GM23338 (cell line): ENCODE measurements around the gene TIMM50. TPM values are rescaled to one million over a fixed set of nuclear protein-coding genes. Genes with fewer than 3 reads are reported as not detected.

ENCODE experiments used
- ATAC-seq: fragments of 200-7000 bp; cut with Tn5 transposase; 3 replicates; pipeline ENCODE4 v1.9.1; 2020
- DNase-seq: peaks from one replicate; pipeline ENCODE4 v3.0.0-alpha.2; 2015; ENCODE audit warnings: low spot score
- H2AFZ ChIP-seq: fragments of 200-600 bp; sonication (generic); 2 replicates; pipeline ENCODE4 v1.8.0; 2016; ENCODE audit warnings: antibody characterized with exemption, mild to moderate bottlenecking, moderate library complexity
- H3F3A ChIP-seq: fragments of 200-600 bp; sonication (generic); replicated peaks from 2 replicates; pipeline ENCODE4 v1.8.0; 2017; ENCODE audit warnings: antibody characterized with exemption, mixed run types, low read depth
- H3K27ac ChIP-seq: fragments of 200-600 bp; sonication (generic); 2 replicates; pipeline ENCODE4 v1.6.1; 2016; ENCODE audit warnings: low read depth
- H3K27me3 ChIP-seq: fragments of 200-600 bp; sonication (generic); 2 replicates; pipeline ENCODE4 v1.8.0; 2016; ENCODE audit warnings: mild to moderate bottlenecking, mixed run types, moderate library complexity; ENCODE audit not compliant: insufficient read depth
- H3K36me3 ChIP-seq: fragments of 200-600 bp; sonication (generic); 2 replicates; pipeline ENCODE4 v1.8.0; 2016; ENCODE audit warnings: mild to moderate bottlenecking; ENCODE audit not compliant: insufficient read depth
- H3K4me1 ChIP-seq: fragments of 200-600 bp; sonication (generic); 2 replicates; pipeline ENCODE4 v1.8.0; 2016; ENCODE audit warnings: mild to moderate bottlenecking, moderate library complexity; ENCODE audit not compliant: insufficient read depth
- H3K4me2 ChIP-seq: fragments of 200-600 bp; sonication (generic); 2 replicates; pipeline ENCODE4 v1.7.1; 2017; ENCODE audit warnings: mixed run types
- H3K4me3 ChIP-seq: fragments of 200-600 bp; sonication (generic); 2 replicates; pipeline ENCODE4 v1.6.1; 2016; ENCODE audit warnings: mixed run types
- H3K79me2 ChIP-seq: fragments of 200-600 bp; sonication (generic); replicated peaks from 2 replicates; pipeline ENCODE4 v1.8.0; 2017; ENCODE audit warnings: mild to moderate bottlenecking; ENCODE audit not compliant: insufficient read depth
- H3K9me2 ChIP-seq: fragments of 200-600 bp; sonication (generic); 2 replicates; pipeline ENCODE4 v1.8.0; 2017; ENCODE audit not compliant: insufficient read depth
- H4K20me1 ChIP-seq: fragments of 200-600 bp; sonication (generic); replicated peaks from 2 replicates; pipeline ENCODE4 v1.8.0; 2017; ENCODE audit warnings: mild to moderate bottlenecking; ENCODE audit not compliant: insufficient read depth
- H3K27ac Mint-ChIP-seq: 2 replicates; pipeline ENCODE4 v1.8.0; 2020; ENCODE audit warnings: inconsistent platforms, mild to moderate bottlenecking, moderate library complexity, mixed read lengths
- H3K27me3 Mint-ChIP-seq: 3 replicates; pipeline ENCODE4 v1.8.0; 2022; ENCODE audit warnings: low read depth, mild to moderate bottlenecking, moderate library complexity, mixed read lengths, inconsistent platforms; ENCODE audit not compliant: insufficient read depth, poor library complexity
- H3K36me3 Mint-ChIP-seq: 3 replicates; pipeline ENCODE4 v1.8.0; 2021; ENCODE audit warnings: low read depth, mild to moderate bottlenecking, inconsistent platforms, moderate library complexity, mixed read lengths
- H3K4me1 Mint-ChIP-seq: 3 replicates; pipeline ENCODE4 v1.8.0; 2020; ENCODE audit warnings: mild to moderate bottlenecking, inconsistent platforms, mixed read lengths
- H3K4me3 Mint-ChIP-seq: 3 replicates; pipeline ENCODE4 v1.8.0; 2021; ENCODE audit warnings: moderate library complexity, mild to moderate bottlenecking, inconsistent platforms, mixed read lengths
- H3K9me3 Mint-ChIP-seq: 3 replicates; pipeline ENCODE4 v1.8.0; 2020; ENCODE audit warnings: moderate library complexity, mild to moderate bottlenecking, inconsistent platforms, mixed read lengths
- CTCF ChIP-seq, 2 experiments: fragments of 200-600 bp in 1 of 2; sonication (generic) in 1 of 2; conservative IDR thresholded peaks; 2 replicates each; pipeline versions ENCODE4 v1.5.1 to v1.6.1; 2016 to 2017; ENCODE audit warnings: antibody characterized with exemption in 2 of 2, low read depth in 2 of 2, mild to moderate bottlenecking in 2 of 2, moderate library complexity in 1 of 2
- ETS1 ChIP-seq: IDR thresholded peaks from 2 replicates; pipeline ENCODE4 v1.6.1; 2016; ENCODE audit warnings: antibody characterized with exemption
- EZH2 ChIP-seq: fragments of 200-600 bp; sonication (generic); IDR thresholded peaks from one replicate; pipeline ENCODE4 v1.8.0; 2017; ENCODE audit warnings: antibody characterized with exemption, mild to moderate bottlenecking, low read depth; ENCODE audit not compliant: unreplicated experiment
- POLR2AphosphoS5 ChIP-seq: IDR thresholded peaks from 2 replicates; pipeline ENCODE4 v1.6.1; 2016; ENCODE audit warnings: antibody characterized with exemption, low read depth
- STAT1 ChIP-seq: IDR thresholded peaks from one replicate; pipeline ENCODE4 v1.6.1; 2016; ENCODE audit warnings: antibody characterized with exemption; ENCODE audit not compliant: unreplicated experiment
- ZNF114 ChIP-seq: fragments of 250-450 bp; sonication (Bioruptor Pico); IDR thresholded peaks from 2 replicates; pipeline ENCODE4 v1.5.0; 2020; ENCODE audit warnings: mild to moderate bottlenecking, moderate library complexity
- ZNF462 ChIP-seq: fragments of 250-450 bp; sonication (Bioruptor Pico); IDR thresholded peaks from 2 replicates; pipeline ENCODE4 v1.5.0; 2020; ENCODE audit warnings: mild to moderate bottlenecking, moderate library complexity
- polyA plus RNA-seq: library from polyadenylated mRNA; unstranded; fragments of >200 nt; fragmentation: Nextera tagmentation; extraction: Ambion mirVana; gene quantifications from 2 replicates; pipeline ENCODE4 v1.2.1, GENCODE V29; 2016
- total RNA-seq: library from RNA; depleted of rRNA; stranded (reverse); fragments of >200 nt; shearing (Covaris generic); gene quantifications from 2 replicates; pipeline ENCODE4 v1.2.3, GENCODE V29; 2014

The TIMM50 gene
- total and polyA plus RNA-seq, 2 experiments from 2014 or later: 119 to 139 TPM

GRCh38 chr19:39481229-39481545 lies 549 bp downstream of the TIMM50 start:
- H3K27me3 ChIP-seq: no peaks in the 10 kb centered on the region
- H3K9me2 ChIP-seq: no peaks in the 10 kb centered on the region
- peaks cover 26% of the 10 kb centered on the region for H3K79me2 ChIP-seq
- TF ChIP-seq ZNF114 (CRISPR knock-in tag) (no peak), CTCF (conservative IDR thresholded peaks at IDR 0.05; ENCODE audit: low read depth in 2 of 2) (no peak), POLR2AphosphoS5 (no peak), STAT1 (no peak)
- H2AFZ ChIP-seq: no peak overlapping the region
- Mint-ChIP-seq H3K4me1 (peaks cover 18% of the 10 kb centered on the region), H3K27ac (peak overlapping the region; percentile 96), H3K9me3 (no peaks in the 10 kb centered on the region), H3K36me3 (peaks cover 51% of the 10 kb centered on the region), H3K27me3 (peaks cover 12% of the 10 kb centered on the region), H3K4me3 (peak overlapping the region; percentile 96)
- H3K4me1 ChIP-seq: peaks cover 12% of the 10 kb centered on the region
- DNase-seq (peak; percentile 17), ATAC-seq (peak; percentile 3; the same call in 2 of the 3 replicates)
- H3K36me3 ChIP-seq: peaks cover 17% of the 10 kb centered on the region; the same call in 1 of the 2 replicates
- H3F3A ChIP-seq: peaks cover 23% of the 10 kb centered on the region
- H4K20me1 ChIP-seq: peaks cover 5% of the 10 kb centered on the region
- H3K4me3 ChIP-seq: peak overlapping the region; percentile 98
- peak overlapping the region; percentile 100 for H3K4me2 ChIP-seq
- peak overlapping the region; percentile 98 for H3K27ac ChIP-seq

DNA sequence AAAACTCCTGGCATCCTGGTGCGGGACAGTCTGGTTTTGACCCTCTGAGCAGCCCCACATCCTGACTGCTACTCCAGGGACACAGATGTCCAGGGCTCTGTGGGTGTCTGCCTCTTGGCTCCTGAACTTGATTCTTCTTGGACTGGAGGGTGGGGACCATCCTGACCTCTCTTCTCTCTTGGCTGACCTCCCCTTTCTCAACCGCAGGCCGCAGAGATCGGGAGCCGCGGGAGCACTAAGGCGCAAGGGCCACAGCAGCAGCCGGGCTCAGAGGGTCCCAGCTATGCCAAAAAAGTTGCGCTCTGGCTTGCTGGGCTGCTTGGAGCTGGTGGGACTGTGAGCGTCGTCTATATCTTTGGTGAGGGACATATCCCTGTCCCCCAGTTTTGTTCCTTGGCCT lies 1.0 kb downstream of the TIMM50 start:
- H3K4me3 Mint-ChIP-seq: peak overlapping the region; percentile 96
- Histone ChIP-seq H4K20me1 (peaks cover 5% of the 10 kb centered on the region), H3K79me2 (peaks cover 26% of the 10 kb centered on the region), H3K4me2 (peak overlapping the region; percentile 100), H3K36me3 (peaks cover 13% of the 10 kb centered on the region; the same call in 1 of the 2 replicates), H3K4me1 (peaks cover 12% of the 10 kb centered on the region), H3K9me2 (no peaks in the 10 kb centered on the region), H2AFZ (no peak overlapping the region), H3F3A (peaks cover 23% of the 10 kb centered on the region), H3K27ac (peak overlapping the region; percentile 98), H3K4me3 (peak overlapping the region; percentile 98), H3K27me3 (no peaks in the 10 kb centered on the region)
- peaks cover 12% of the 10 kb centered on the region for H3K27me3 Mint-ChIP-seq
- H3K36me3 Mint-ChIP-seq: peaks cover 51% of the 10 kb centered on the region
- no peaks in the 10 kb centered on the region for H3K9me3 Mint-ChIP-seq
- DNase-seq (no peak), ATAC-seq (no peak)
- peaks cover 18% of the 10 kb centered on the region for H3K4me1 Mint-ChIP-seq
- TF ChIP-seq ETS1 (no peak), CTCF (conservative IDR thresholded peaks at IDR 0.05; ENCODE audit: low read depth in 2 of 2) (no peak), EZH2 (no peak), ZNF462 (CRISPR knock-in tag) (no peak), ZNF114 (CRISPR knock-in tag) (no peak)
- H3K27ac Mint-ChIP-seq: peak overlapping the region; percentile 96
